IMR-90 (cell line): ENCODE measurements around the gene BEGAIN.

Experiments
- NFE2L2 ChIP-seq: fragments of 150-350 bp; IDR thresholded peaks from 2 replicates; pipeline ENCODE4 v1.6.1; 2016; ENCODE audit warnings: low read depth, mild to moderate bottlenecking, low read length
- POLR2A ChIP-seq: IDR thresholded peaks from 2 replicates; pipeline ENCODE4 v1.6.1; 2012; ENCODE audit warnings: mild to moderate bottlenecking, low read depth, low read length
- RAD21 ChIP-seq: IDR thresholded peaks from 2 replicates; pipeline ENCODE4 v1.6.1; 2012; ENCODE audit warnings: low read length, improper control_type of control experiment
- SMC3 ChIP-seq: fragments of 150-350 bp; IDR thresholded peaks from 2 replicates; pipeline ENCODE4 v1.6.1; 2016; ENCODE audit warnings: low read depth, mild to moderate bottlenecking, antibody characterized with exemption, low read length, moderate library complexity
- TF ChIP-seq, protein P1 (sequence below): conservative IDR thresholded peaks from 2 replicates; pipeline ENCODE4 v1.5.1; 2012; ENCODE audit warnings: mild to moderate bottlenecking, low read depth, low read length, improper control_type of control experiment

DNA sequence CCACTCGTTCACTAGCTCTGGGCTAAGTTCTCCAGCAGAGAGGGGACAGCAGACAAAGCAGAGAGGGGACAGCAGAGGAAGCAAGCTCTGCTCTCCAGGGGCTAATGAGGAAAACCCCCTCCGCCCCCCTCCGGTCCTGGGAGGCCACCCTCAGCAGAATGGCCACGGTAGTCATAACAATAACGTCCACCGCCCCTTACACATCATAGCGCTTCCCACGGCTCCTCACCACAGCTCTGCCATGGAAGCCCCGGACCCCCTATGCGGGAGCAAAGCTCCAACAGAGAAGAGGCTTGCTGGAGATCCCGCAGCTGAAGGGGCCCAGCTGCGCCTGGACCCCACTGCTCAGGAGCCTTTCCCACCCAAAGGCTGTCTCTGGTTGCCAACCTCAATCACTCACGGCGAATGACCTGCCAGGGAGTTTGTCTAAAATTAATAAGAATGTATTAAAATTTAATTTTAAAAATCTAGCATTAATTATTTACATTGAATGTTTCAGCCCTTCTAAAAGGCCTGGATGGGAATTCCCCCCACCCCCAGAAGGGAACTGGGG is 17.4 kb downstream of the BEGAIN start:
- TF ChIP-seq, protein P1, sequence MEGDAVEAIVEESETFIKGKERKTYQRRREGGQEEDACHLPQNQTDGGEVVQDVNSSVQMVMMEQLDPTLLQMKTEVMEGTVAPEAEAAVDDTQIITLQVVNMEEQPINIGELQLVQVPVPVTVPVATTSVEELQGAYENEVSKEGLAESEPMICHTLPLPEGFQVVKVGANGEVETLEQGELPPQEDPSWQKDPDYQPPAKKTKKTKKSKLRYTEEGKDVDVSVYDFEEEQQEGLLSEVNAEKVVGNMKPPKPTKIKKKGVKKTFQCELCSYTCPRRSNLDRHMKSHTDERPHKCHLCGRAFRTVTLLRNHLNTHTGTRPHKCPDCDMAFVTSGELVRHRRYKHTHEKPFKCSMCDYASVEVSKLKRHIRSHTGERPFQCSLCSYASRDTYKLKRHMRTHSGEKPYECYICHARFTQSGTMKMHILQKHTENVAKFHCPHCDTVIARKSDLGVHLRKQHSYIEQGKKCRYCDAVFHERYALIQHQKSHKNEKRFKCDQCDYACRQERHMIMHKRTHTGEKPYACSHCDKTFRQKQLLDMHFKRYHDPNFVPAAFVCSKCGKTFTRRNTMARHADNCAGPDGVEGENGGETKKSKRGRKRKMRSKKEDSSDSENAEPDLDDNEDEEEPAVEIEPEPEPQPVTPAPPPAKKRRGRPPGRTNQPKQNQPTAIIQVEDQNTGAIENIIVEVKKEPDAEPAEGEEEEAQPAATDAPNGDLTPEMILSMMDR, result no peak
- TF ChIP-seq POLR2A, result no peak
- TF ChIP-seq SMC3, result no peak
- no peak for TF ChIP-seq RAD21
- TF ChIP-seq NFE2L2, result no peak
